Endothelial cell of umbilical vein (primary cell): Measurements from ENCODE around the gene EDEM1. TPM values are rescaled to one million over a fixed set of nuclear protein-coding genes. Genes with fewer than 3 reads are reported as not detected.

Experiments
- BruUV-seq: library from RNA; stranded (reverse); fragments of 400-500 nt; replicated peaks from 2 replicates; lab custom pipeline; 2021; lab: Mats Ljungman, UMichigan
- CTCF ChIA-PET: fragments of 300-600, 350-600 bp; sonication (Branson Sonifier 250); formaldehyde crosslinking; loops from one replicate; lab custom pipeline; 2021; ENCODE audit warnings: antibody characterized with exemption, inconsistent platforms; lab: Charles Lee
- POLR2A ChIA-PET: fragments of 300-600, 350-600 bp; sonication (Branson Sonifier 250); formaldehyde crosslinking; loops from one replicate; lab custom pipeline; 2021; ENCODE audit warnings: antibody characterized with exemption, inconsistent platforms; lab: Charles Lee
- DNase-seq: peaks from one replicate; pipeline ENCODE4 v3.0.0-alpha.2; 2011; ENCODE audit warnings: low read depth, low spot score
- FAIRE-seq: peaks from 2 replicates; lab custom pipeline; 2011; peaks lifted over from hg19 to GRCh38; lab: Jason Lieb, UNC
- H2AFZ ChIP-seq: 2 replicates; pipeline ENCODE4 v1.6.0; 2012; ENCODE audit warnings: low read depth, low read length, control low read depth, inconsistent platforms
- H3K27ac ChIP-seq: 2 replicates; pipeline ENCODE4 v1.5.1; 2011; ENCODE audit warnings: low read depth, mild to moderate bottlenecking, control low read depth, low read length, moderate library complexity; ENCODE audit not compliant: insufficient read depth
- H3K27me3 ChIP-seq, 2 experiments: 2 replicates each; pipeline versions ENCODE4 v1.6.0 to v1.6.1; 2011; ENCODE audit warnings: low read length in 2 of 2, mixed read lengths in 1 of 2; ENCODE audit not compliant: control insufficient read depth in 2 of 2, insufficient read depth in 2 of 2
- H3K36me3 ChIP-seq, 2 experiments: 2 replicates in 1 of 2; 3 replicates in 1 of 2; pipeline ENCODE4 v1.5.1; 2011; ENCODE audit warnings: low read length in 2 of 2, mild to moderate bottlenecking in 1 of 2, moderate library complexity in 1 of 2; ENCODE audit not compliant: control insufficient read depth in 2 of 2, insufficient read depth in 2 of 2; ENCODE audit errors: extremely low read depth in 1 of 2
- H3K4me1 ChIP-seq: 3 replicates; pipeline ENCODE4 v1.5.1; 2011; ENCODE audit warnings: mild to moderate bottlenecking, low read length; ENCODE audit not compliant: control insufficient read depth, insufficient read depth; ENCODE audit errors: extremely low read depth
- H3K4me2 ChIP-seq: 2 replicates; pipeline ENCODE4 v1.6.1; 2011; ENCODE audit warnings: low read length, control low read depth, mixed read lengths; ENCODE audit not compliant: insufficient read depth
- H3K4me3 ChIP-seq, 3 experiments: fragments of 200-600 bp in 1 of 3; sonication (generic), shearing (Covaris generic) in 1 of 3; replicated peaks in 1 of 3; 2 replicates each; pipeline ENCODE4 v1.5.1; 2011 to 2016; ENCODE audit warnings: control low read depth in 3 of 3, low read length in 3 of 3, mild to moderate bottlenecking in 2 of 3, inconsistent platforms in 1 of 3, low read depth in 1 of 3, moderate library complexity in 1 of 3; ENCODE audit not compliant: insufficient read depth in 1 of 3
- H3K79me2 ChIP-seq: 2 replicates; pipeline ENCODE4 v1.6.0; 2012; ENCODE audit warnings: low read length, inconsistent platforms; ENCODE audit not compliant: control insufficient read depth, insufficient read depth
- H3K9ac ChIP-seq: replicated peaks from 2 replicates; pipeline ENCODE3; 2011; ENCODE audit warnings: low read length, control low read depth; ENCODE audit not compliant: insufficient read depth; ENCODE audit errors: extremely low read depth
- H3K9me1 ChIP-seq: replicated peaks from 3 replicates; pipeline ENCODE4 v1.6.0; 2011; ENCODE audit warnings: mild to moderate bottlenecking, low read length; ENCODE audit not compliant: control insufficient read depth, insufficient read depth; ENCODE audit errors: extremely low read depth
- H3K9me3 ChIP-seq: replicated peaks from 2 replicates; pipeline ENCODE4 v1.5.1; 2012; ENCODE audit warnings: low read length, inconsistent platforms; ENCODE audit not compliant: control insufficient read depth, insufficient read depth
- H4K20me1 ChIP-seq: replicated peaks from 2 replicates; pipeline ENCODE3; 2011; ENCODE audit warnings: mild to moderate bottlenecking, low read length; ENCODE audit not compliant: control insufficient read depth, insufficient read depth; ENCODE audit errors: extremely low read depth
- CTCF ChIP-seq, 2 donors: IDR thresholded peaks; 1 replicate in 1 of 2; 2 replicates in 1 of 2; pipeline ENCODE4 v1.5.1; 2011; ENCODE audit warnings: low read length in 2 of 2, mild to moderate bottlenecking in 2 of 2, moderate library complexity in 2 of 2, control low read depth in 1 of 2, inconsistent platforms in 1 of 2, low read depth in 1 of 2; ENCODE audit not compliant: insufficient read depth in 1 of 2; ENCODE audit errors: extremely low read depth in 1 of 2
- EZH2 ChIP-seq: IDR thresholded peaks from 2 replicates; pipeline ENCODE4 v1.6.1; 2012; ENCODE audit warnings: borderline replicate concordance, low read depth, mild to moderate bottlenecking, moderate library complexity, low read length, inconsistent platforms; ENCODE audit not compliant: severe bottlenecking
- FOS ChIP-seq: IDR thresholded peaks from 2 replicates; pipeline ENCODE4 v1.6.1; 2011; ENCODE audit warnings: mild to moderate bottlenecking, low read length, moderate library complexity, borderline replicate concordance; ENCODE audit not compliant: insufficient read depth
- GATA2 ChIP-seq: IDR thresholded peaks from 2 replicates; pipeline ENCODE4 v1.7.0; 2011; ENCODE audit warnings: low read depth, mild to moderate bottlenecking, moderate library complexity, mixed read lengths, low read length; ENCODE audit not compliant: insufficient read length, insufficient read depth
- JUN ChIP-seq: IDR thresholded peaks from 2 replicates; pipeline ENCODE4 v1.6.1; 2011; ENCODE audit warnings: borderline replicate concordance, low read depth; ENCODE audit not compliant: insufficient read length, insufficient read depth
- MAX ChIP-seq: IDR thresholded peaks from 2 replicates; pipeline ENCODE4 v1.6.1; 2011; ENCODE audit not compliant: insufficient read depth, insufficient read length
- MYC ChIP-seq: IDR thresholded peaks from one replicate; pipeline ENCODE4 v1.6.1; 2011; ENCODE audit warnings: mild to moderate bottlenecking, low read depth, low read length
- POLR2A ChIP-seq: IDR thresholded peaks from 2 replicates; pipeline ENCODE4 v1.6.1; 2012; ENCODE audit warnings: low read depth, mild to moderate bottlenecking, control low read depth, low read length
- POLR2AphosphoS5 ChIP-seq: IDR thresholded peaks from 2 replicates; pipeline ENCODE4 v1.6.1; 2012; ENCODE audit warnings: low read depth, mild to moderate bottlenecking, control low read depth, low read length, moderate library complexity; ENCODE audit not compliant: insufficient read depth
- dilution Hi-C: fragments of 300-500 bp; cut with MboI; formaldehyde crosslinking; loops from one replicate; pipeline ENCODE4 v1.15.0; 2019; ENCODE audit warnings: low sequenced_read_pairs; ENCODE audit not compliant: extremely low pct_ligation_motif_present
- intact Hi-C: fragments of 100-400 bp; cut with micrococcal nuclease; formaldehyde crosslinking; loops from one replicate; pipeline ENCODE4 v1.10.0; 2022
- polyA plus RNA-seq, 4 experiments: library from polyadenylated mRNA; depleted of rRNA in 3 of 4; stranded (reverse) in 3 of 4; unstranded in 1 of 4; fragments of >200 nt; gene quantifications; 2 replicates each; pipeline versions ENCODE4 v1.2.1 to v1.2.3, GENCODE V29; 2011 to 2012; ENCODE audit warnings: missing spikeins in 1 of 4
- total RNA-seq: library from RNA; stranded (reverse); gene quantifications from 2 replicates; pipeline ENCODE4 v1.2.3, GENCODE V29; 2021

The EDEM1 gene
- total and polyA plus RNA-seq, 2 donors (not counting 3 experiments of a cell fraction or from before 2014, with no cell fraction given) = 19.4 to 61.1 TPM

- no peak overlapping the region for H3K9ac ChIP-seq
- no peak overlapping the region for H2AFZ ChIP-seq
- H3K4me3 ChIP-seq = no peak overlapping the region
- no peak overlapping the region for H3K27ac ChIP-seq
- H3K36me3 ChIP-seq = peaks cover 0 to under 1% of the 10 kb centered on the region in 2 experiments
- no peak for DNase-seq
- no peaks in the 10 kb centered on the region for H3K9me3 ChIP-seq
- H3K27me3 ChIP-seq = no peaks in the 10 kb centered on the region
- peaks cover 6% of the 10 kb centered on the region for H3K4me1 ChIP-seq
- no TSS peak for BruUV-seq
- POLR2A ChIA-PET = no interaction called here
- H3K9me1 ChIP-seq = no peaks in the 10 kb centered on the region
- TF ChIP-seq POLR2AphosphoS5 (no peak), POLR2A (no peak)
- H3K79me2 ChIP-seq = peaks cover 76% of the 10 kb centered on the region
- H3K4me2 ChIP-seq = no peak overlapping the region
- intact Hi-C loops = no loop called here
- dilution Hi-C loops = no loop called here
- CTCF ChIA-PET = interaction anchor here (1.2 kb wide), 1 partner anchor 39 kb away, joined by 4 read pairs; no protein-coding TSS in a partner anchor
- H4K20me1 ChIP-seq = peaks cover 11% of the 10 kb centered on the region
- FAIRE-seq = no peak
Observed at GRCh38 chr3:5166846-5167245, 20.7 kb upstream of the EDEM1 start.

GRCh38 chr3:5168110-5168509 is 19.4 kb upstream of the EDEM1 start:
- no peaks in the 10 kb centered on the region for H3K9me1 ChIP-seq
- H3K9me3 ChIP-seq = no peaks in the 10 kb centered on the region
- H3K79me2 ChIP-seq = peaks cover 64% of the 10 kb centered on the region
- H3K4me3 ChIP-seq = no peak overlapping the region
- intact Hi-C loops = no loop called here
- no peak for DNase-seq
- no peaks in the 10 kb centered on the region for H3K27me3 ChIP-seq
- peaks cover 4% of the 10 kb centered on the region in 2 experiments for H3K36me3 ChIP-seq
- H3K4me2 ChIP-seq = no peak overlapping the region
- H4K20me1 ChIP-seq = peaks cover 11% of the 10 kb centered on the region
- no peak overlapping the region for H2AFZ ChIP-seq
- no peak overlapping the region for H3K9ac ChIP-seq
- peaks cover 6% of the 10 kb centered on the region for H3K4me1 ChIP-seq
- ChIA-PET POLR2A (interaction anchor here (0.6 kb wide), 1 partner anchor 130 kb away, joined by 4 read pairs; no protein-coding TSS in a partner anchor), CTCF (no interaction called here)
- no TSS peak for BruUV-seq
- dilution Hi-C loops = no loop called here
- no peak overlapping the region for H3K27ac ChIP-seq
- FAIRE-seq = no peak
- TF ChIP-seq FOS (no peak), CTCF (IDR thresholded peaks at IDR 0.05; ENCODE audit: extremely low read depth in 1 of 2, insufficient read depth in 1 of 2, low read depth in 1 of 2, low read length in 2 of 2) (no peak), POLR2A (no peak), MYC (no peak), EZH2 (no peak), POLR2AphosphoS5 (no peak), JUN (no peak), GATA2 (no peak), MAX (no peak)
